ENCODE results near the gene SLC12A6.

DNA sequence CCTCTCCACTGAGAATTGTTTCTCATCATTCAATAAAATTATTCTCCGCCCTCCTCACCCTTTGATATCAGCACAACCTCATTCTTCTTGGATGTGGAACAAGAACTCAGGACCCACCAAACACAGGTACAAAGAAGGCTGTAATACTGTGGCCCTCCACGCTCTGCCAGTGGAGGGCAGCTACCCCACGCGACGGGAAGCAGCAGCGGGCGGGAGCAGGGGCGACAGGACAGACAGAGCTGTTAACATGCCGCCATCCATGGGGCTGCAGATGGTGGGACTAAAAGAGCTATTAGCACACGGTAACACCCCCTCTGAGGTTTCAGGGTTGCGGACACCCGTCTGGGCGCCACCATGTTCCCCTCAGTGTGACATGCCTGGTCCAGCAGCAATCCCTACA, 75.2 kb downstream of the SLC12A6 start:
- TF ChIP-seq RFX5 (IDR thresholded peaks at IDR 0.05) (no peak), TP53 (CRISPR knock-in tag; IDR thresholded peaks at IDR 0.05) (no peak), CTCF (IDR thresholded peaks at IDR 0.05) (no peak), HOXA7 (CRISPR knock-in tag; IDR thresholded peaks at IDR 0.05) (no peak), JUNB (IDR thresholded peaks at IDR 0.05) (no peak)
